NCI-H524 (cell line): ENCODE results near the gene AGPS.
A peak's percentile ranks its signal among the peaks of the same experiment; 100 is the strongest.

Experiments used
- DNase-seq, 2 experiments: peaks; one replicate each; lab custom pipeline; 2025; lab: John Stamatoyannopoulos, UW

AGPS gene

GRCh38 chr2:177551989-177552421 lies 159.4 kb downstream of the AGPS start:
- peak in 1 of 2 experiments; percentile 64 for DNase-seq

- DNase-seq, result peak; percentile 79 to 89
Measured at GRCh38 chr2:177552422-177553175, 160.0 kb downstream of the AGPS start.

- peak; percentile 26 to 55 for DNase-seq
Measured at GRCh38 chr2:177553176-177553884, 160.8 kb downstream of the AGPS start.

- DNase-seq, result no peak
Measured at GRCh38 chr2:177554365-177554764, 161.8 kb downstream of the AGPS start.

DNA sequence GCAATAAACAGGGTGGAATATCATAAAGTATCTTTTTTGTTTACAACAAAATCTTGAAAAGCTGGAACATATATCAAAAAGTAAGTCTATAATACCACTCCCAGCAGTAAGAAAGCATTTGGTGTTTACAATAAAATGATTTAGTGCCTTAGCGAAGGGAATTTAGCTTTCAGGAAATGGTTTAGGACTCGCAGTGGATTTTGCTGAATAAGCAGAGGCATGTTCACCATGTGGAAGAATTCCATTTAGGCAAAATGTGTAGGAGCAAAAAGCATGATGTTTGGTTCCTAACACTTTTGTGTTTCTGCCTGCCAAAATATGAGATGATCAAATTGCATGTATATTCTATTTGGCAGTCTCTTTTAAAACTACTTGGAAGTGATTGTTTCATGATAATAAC lies 163.6 kb downstream of the AGPS start:
- DNase-seq, result no peak

- DNase-seq, result no peak
Measured at GRCh38 chr2:177557794-177558193, 165.2 kb downstream of the AGPS start.

GRCh38 chr2:177559638-177560037 lies 167.1 kb downstream of the AGPS start:
- no peak for DNase-seq

DNA sequence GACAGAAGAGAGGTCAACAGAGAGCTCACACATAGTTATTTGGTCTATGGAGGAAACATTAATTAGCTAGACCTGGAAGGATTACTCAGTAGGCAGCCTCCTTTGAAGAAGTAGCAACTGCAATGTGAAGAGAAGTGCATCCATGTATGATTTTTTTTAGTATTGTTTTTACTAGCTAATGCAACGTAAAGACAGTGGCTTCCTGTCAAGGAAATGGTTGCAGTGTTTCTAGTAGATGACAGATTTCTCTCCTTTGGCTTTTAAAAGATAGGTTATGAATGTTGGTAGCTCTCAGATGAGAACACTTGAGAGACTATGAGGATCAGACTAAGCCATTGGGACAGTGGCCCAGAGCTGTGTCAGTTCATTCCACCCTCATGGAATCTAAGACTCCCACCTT lies 175.8 kb downstream of the AGPS start:
- DNase-seq, result no peak

DNA sequence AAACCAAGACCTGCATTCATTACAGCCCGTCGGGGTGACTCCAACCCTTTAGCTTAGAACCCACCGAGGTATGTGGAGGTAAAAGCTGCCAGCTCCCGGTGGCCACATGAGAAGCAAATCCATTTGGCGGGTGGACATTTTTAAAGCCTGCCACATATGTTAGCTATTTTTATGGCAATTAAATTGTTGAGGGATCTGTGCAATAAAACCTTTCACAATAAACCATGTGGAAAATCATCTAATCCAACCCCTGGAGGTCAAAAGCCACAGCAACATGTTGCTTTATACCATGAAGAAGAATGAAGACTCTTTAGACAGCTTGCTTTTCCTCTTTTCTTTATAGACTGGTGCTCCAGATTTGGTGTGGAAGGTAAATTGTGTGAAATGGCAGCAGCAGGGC lies 176.3 kb downstream of the AGPS start:
- no peak for DNase-seq

DNA sequence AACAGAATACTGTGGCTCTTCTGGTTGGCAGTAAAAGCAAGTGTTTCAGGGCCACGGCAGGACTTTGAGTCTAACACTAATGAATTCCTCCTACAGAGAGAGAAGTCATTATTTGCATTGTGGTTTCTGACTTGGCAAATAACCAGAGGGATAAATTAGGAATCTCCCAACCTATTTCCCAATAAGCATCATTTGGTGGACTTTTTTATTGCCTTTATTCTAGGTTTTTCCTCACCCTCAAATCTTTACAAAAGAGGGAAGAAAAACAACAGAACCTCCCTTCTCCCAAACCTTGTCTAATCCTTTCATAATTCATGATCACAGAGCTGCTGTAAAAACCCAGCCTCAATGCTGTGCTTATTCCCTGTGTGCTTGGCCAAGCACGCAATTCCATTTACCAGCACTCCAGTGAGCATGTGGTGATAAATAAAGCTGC lies 179.7 kb downstream of the AGPS start:
- peak; percentile 35 to 73 for DNase-seq

GRCh38 chr2:177573120-177573519 lies 180.5 kb downstream of the AGPS start:
- DNase-seq, result no peak

- DNase-seq, result no peak
Measured at GRCh38 chr2:177574356-177574755, 181.8 kb downstream of the AGPS start.

DNA sequence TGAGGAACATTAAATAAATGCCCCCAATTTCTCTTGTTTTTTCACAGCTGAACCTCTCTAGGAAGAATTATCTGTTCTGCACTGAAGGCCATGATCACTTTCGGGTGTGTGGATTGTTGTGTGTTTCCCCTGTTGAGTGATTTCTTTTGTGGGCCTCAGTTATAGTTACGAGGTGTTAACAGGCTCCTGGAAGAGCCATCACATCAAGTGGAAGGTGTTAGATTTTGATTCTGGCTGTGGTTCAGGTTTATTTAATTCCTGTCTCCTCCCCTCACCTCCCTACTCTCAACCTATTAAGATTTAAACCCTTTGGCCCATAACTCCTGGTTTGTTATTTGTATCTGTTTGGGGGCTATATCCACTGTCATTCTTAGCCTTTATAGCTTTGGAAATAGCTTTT lies 182.8 kb downstream of the AGPS start:
- DNase-seq, result no peak

- no peak for DNase-seq
Measured at GRCh38 chr2:177577075-177577474, 184.5 kb downstream of the AGPS start.

DNA sequence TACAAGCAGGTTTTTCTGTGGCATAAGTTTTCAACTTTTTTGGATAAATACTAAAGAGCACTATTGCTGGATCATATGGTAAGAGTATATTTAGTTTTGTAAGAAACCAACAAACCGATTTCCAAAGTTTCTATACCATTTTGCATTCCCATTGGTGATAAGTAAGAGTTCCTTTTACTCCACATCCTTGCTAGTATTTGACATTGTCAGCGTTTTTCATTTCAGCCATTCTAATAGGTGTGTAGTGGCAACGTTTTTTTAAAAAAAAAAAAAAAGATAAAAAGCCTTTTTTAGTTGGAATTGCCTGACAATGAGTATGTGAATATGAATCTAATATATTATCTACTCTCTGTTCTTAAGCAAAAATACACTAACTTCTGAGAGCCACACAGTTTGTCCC lies 185.9 kb downstream of the AGPS start:
- no peak for DNase-seq

DNA sequence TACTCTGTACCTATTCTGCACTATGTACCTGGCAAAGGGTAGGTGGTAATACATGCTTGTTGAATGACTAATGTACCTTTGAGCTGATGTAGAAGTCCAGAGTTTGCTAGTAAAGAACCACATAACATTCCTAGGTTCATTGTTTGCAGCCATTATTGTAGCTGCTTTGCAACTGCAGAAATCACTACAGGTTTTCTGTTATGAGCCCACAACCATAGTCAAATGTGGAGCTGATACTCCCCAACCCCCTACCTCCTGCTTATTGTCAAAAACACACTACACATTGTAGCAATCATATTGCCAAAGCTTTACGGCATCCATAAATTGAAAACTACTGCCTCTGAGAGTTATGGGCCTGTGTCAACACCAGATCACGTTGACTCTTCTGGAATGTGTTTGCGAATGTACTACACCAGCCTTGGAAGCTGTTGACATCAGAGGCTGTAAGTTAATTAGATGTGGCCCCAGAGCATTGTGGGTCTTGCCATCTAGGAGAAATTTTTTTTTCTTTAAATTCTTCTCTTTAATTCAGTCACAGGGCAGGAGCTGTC lies 187.0 kb downstream of the AGPS start:
- no peak for DNase-seq

DNA sequence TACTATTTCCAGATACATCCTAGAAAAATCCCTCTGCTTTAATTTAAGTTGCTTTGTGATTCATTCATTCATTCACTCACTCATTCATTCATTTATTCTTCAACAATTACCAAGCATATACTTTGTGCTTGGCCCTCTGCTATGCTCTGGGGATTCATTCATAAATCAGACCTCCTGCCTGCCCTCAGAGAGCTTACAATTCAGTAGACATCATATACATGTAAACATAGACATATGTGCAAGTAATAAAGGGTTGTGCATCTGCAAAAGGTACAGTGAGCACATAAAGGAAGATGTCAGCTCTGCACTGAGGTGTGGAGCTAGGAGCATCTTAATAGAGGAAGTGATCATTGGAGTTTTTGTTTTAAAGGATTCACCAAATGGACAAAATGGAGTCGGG lies 189.4 kb downstream of the AGPS start:
- no peak for DNase-seq

DNA sequence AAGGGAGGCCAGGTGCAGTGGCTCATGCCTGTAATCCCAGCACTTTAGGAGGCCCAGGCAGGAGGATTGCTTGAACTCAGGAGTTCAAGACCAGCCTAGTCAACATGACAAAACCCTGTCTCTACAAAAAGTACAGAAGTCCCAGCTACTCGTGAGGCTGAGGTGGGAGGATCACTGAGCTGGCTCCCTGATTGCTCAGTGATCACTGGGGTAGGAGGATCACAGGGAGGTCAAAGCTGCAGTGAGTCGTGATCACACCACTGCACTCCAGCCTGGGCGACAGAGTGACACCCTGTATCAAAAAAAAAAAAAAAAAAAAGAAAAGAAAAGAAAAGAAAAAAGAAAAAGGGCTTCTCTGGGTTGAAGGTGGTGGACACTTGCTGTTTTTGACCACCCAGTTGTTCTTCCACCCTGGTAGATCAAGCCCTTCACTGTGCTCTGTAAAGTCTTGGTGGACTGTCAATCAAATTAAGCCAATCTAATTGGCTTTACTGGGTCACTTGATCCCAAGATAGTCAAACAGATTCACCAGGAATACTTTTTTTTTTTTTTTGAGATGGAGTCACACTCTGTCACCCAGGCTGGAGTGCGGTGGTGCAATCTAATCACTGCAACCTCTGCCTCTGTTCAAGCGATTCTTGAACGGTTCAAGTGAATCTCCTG lies 191.6 kb downstream of the AGPS start:
- peak in 1 of 2 experiments; percentile 9 for DNase-seq

- DNase-seq, result peak; percentile 64 to 82
Measured at GRCh38 chr2:177585234-177585863, 192.8 kb downstream of the AGPS start.

DNA sequence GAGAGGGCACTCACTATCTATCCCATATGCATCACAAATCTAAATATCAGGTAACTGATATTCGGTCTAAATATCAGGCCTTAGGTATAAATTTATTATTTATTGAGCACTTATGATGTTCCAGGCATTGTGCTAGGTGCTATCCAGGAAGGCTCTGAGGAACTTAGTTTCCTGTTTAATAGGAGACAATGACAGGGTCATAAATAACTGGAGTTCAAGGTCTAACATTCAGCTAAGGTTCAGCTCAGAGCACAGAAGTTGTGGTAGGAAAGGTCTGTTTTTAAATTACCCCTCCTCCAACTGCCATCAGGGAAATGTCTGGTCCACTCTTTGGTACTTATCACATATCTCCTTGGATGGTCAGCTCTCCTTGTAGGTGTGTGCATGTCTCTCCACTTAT lies 193.6 kb downstream of the AGPS start:
- no peak for DNase-seq

DNA sequence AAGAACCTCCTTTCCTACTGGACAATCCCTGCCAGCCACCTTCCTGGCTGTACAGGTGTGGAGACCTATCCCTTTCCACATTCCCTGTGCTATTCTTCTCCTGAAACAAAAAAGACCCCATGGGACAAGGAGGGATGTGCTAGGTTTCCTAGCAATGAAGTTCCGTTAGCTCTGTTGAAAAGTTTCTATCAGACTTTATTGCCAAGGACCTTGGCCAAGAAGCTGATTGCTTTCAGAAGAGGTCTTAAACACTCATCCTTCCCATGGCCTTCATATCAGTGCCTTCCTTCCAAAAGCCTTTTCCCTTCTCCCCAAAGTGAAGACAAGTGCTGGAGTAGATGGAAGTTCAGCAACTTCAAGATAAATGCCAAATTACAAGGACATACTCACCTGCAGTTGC lies 194.8 kb downstream of the AGPS start:
- DNase-seq, result no peak

GRCh38 chr2:177588671-177589070 lies 196.1 kb downstream of the AGPS start:
- DNase-seq, result peak in 1 of 2 experiments; percentile 43
